MCF 10A (cell line): ENCODE results near the gene NLRC5. TPM values are rescaled to one million over a fixed set of nuclear protein-coding genes. Genes with fewer than 3 reads are reported as not detected.
A peak's percentile ranks its signal among the peaks of the same experiment; 100 is the strongest.

ENCODE experiments used
- BruUV-seq: library from RNA; stranded (reverse); fragments of 400-500 nt; replicated peaks from 2 replicates; lab custom pipeline; 2021; lab: Mats Ljungman, UMichigan
- CTCF ChIA-PET: fragments of 300-600 bp; sonication (Branson Sonifier 250); formaldehyde crosslinking; extraction: SDS; loops from one replicate; lab custom pipeline; 2021; ENCODE audit warnings: antibody characterized with exemption, inconsistent platforms; lab: Yijun Ruan, JAX
- POLR2A ChIA-PET: fragments of 300-600, 350-650 bp; sonication (Branson Sonifier 250); formaldehyde crosslinking; extraction: SDS; loops from one replicate; lab custom pipeline; 2020; ENCODE audit warnings: antibody characterized with exemption, inconsistent platforms; lab: Yijun Ruan, JAX
- DNase-seq: peaks from one replicate; pipeline ENCODE4 v3.0.0-alpha.2; 2018; ENCODE audit not compliant: unreplicated experiment
- H3K27ac Mint-ChIP-seq: one replicate; pipeline ENCODE4 v1.8.0; 2022; ENCODE audit warnings: mild to moderate bottlenecking, low read depth, mixed read lengths; ENCODE audit not compliant: unreplicated experiment
- H3K27me3 Mint-ChIP-seq: one replicate; pipeline ENCODE4 v1.8.0; 2022; ENCODE audit warnings: mixed read lengths; ENCODE audit not compliant: insufficient read depth, unreplicated experiment
- H3K36me3 Mint-ChIP-seq: one replicate; pipeline ENCODE4 v1.8.0; 2022; ENCODE audit warnings: mild to moderate bottlenecking, moderate library complexity, mixed read lengths; ENCODE audit not compliant: insufficient read depth, unreplicated experiment
- H3K4me1 Mint-ChIP-seq: one replicate; pipeline ENCODE4 v1.8.0; 2022; ENCODE audit warnings: mixed read lengths; ENCODE audit not compliant: insufficient read depth, unreplicated experiment
- H3K4me3 Mint-ChIP-seq: one replicate; pipeline ENCODE4 v1.8.0; 2022; ENCODE audit warnings: mild to moderate bottlenecking, moderate library complexity, mixed read lengths; ENCODE audit not compliant: unreplicated experiment
- H3K9me3 Mint-ChIP-seq: one replicate; pipeline ENCODE4 v1.8.0; 2022; ENCODE audit warnings: mixed read lengths; ENCODE audit not compliant: unreplicated experiment
- CTCF ChIP-seq: fragments of 200-600 bp; IDR thresholded peaks from one replicate; pipeline ENCODE4 v1.8.0; 2022; ENCODE audit warnings: antibody characterized with exemption, mild to moderate bottlenecking; ENCODE audit not compliant: unreplicated experiment
- intact Hi-C: fragments of 100-400 bp; cut with micrococcal nuclease; formaldehyde crosslinking; loops from 2 replicates; pipeline ENCODE4 v1.14.1; 2022
- total RNA-seq: library from RNA; stranded (reverse); gene quantifications from 2 replicates; pipeline ENCODE4 v1.2.3, GENCODE V29; 2022

The NLRC5 gene
- total RNA-seq, 1 experiment from 2014 or later, result 8.0 TPM

GRCh38 chr16:56983211-56983751 lies 6.1 kb upstream of the NLRC5 start:
- POLR2A ChIA-PET, result no interaction called here
- CTCF ChIA-PET, result interaction anchor here (0.5 to 1.3 kb wide), 2 partner anchors 14 to 119 kb away, joined by 3 to 4 read pairs; partner anchors contain the start of gene SLC12A3

GRCh38 chr16:56984639-56985038 lies 4.7 kb upstream of the NLRC5 start:
- H3K4me1 Mint-ChIP-seq, result peaks cover 24% of the 10 kb centered on the region
- H3K27ac Mint-ChIP-seq, result peak overlapping the region; percentile 7
- intact Hi-C loops, result no loop called here
- ChIA-PET POLR2A (interaction anchor here (1.2 to 4.0 kb wide), 3 partner anchors 15 to 52 kb away, joined by 3 to 23 read pairs (median 3); partner anchors contain the start of gene HERPUD1), CTCF (interaction anchor here (0.7 to 1.3 kb wide), 2 partner anchors 15 to 165 kb away, joined by 3 to 4 read pairs; no protein-coding TSS in a partner anchor)
- TF ChIP-seq CTCF, result no peak
- no peaks in the 10 kb centered on the region for H3K27me3 Mint-ChIP-seq
- BruUV-seq, result no TSS peak
- no peak overlapping the region for H3K4me3 Mint-ChIP-seq
- peaks cover 6% of the 10 kb centered on the region for H3K36me3 Mint-ChIP-seq
- DNase-seq, result no peak
- no peaks in the 10 kb centered on the region for H3K9me3 Mint-ChIP-seq

More at GRCh38 chr16:56983211-56983751, 6.1 kb upstream of the NLRC5 start:
- no peak for DNase-seq
- TF ChIP-seq CTCF, result no peak
- no peaks in the 10 kb centered on the region for H3K27me3 Mint-ChIP-seq
- H3K27ac Mint-ChIP-seq, result no peak overlapping the region
- peaks cover 6% of the 10 kb centered on the region for H3K36me3 Mint-ChIP-seq
- intact Hi-C loops, result no loop called here
- no TSS peak for BruUV-seq
- no peak overlapping the region for H3K4me3 Mint-ChIP-seq
- H3K9me3 Mint-ChIP-seq, result no peaks in the 10 kb centered on the region
- H3K4me1 Mint-ChIP-seq, result peaks cover 15% of the 10 kb centered on the region

GRCh38 chr16:56985288-56985961 lies 3.9 kb upstream of the NLRC5 start:
- BruUV-seq, result no TSS peak
- DNase-seq, result peak; percentile 90
- intact Hi-C loops, result no loop called here
- POLR2A ChIA-PET, result interaction anchor here (0.7 to 4.0 kb wide), 7 partner anchors 14 to 501 kb away, joined by 3 to 23 read pairs (median 3); partner anchors contain the start of genes HERPUD1 and MT2A
- no peak for TF ChIP-seq CTCF
- H3K27me3 Mint-ChIP-seq, result no peaks in the 10 kb centered on the region
- H3K27ac Mint-ChIP-seq, result peak overlapping the region; percentile 59
- CTCF ChIA-PET, result no interaction called here
- H3K36me3 Mint-ChIP-seq, result peaks cover 6% of the 10 kb centered on the region
- H3K9me3 Mint-ChIP-seq, result no peaks in the 10 kb centered on the region
- peaks cover 30% of the 10 kb centered on the region for H3K4me1 Mint-ChIP-seq
- H3K4me3 Mint-ChIP-seq, result no peak overlapping the region

GRCh38 chr16:56985962-56986360 lies 3.4 kb upstream of the NLRC5 start:
- no peak for TF ChIP-seq CTCF
- Mint-ChIP-seq H3K4me3 (no peak overlapping the region), H3K4me1 (peaks cover 30% of the 10 kb centered on the region), H3K27me3 (no peaks in the 10 kb centered on the region), H3K9me3 (no peaks in the 10 kb centered on the region), H3K27ac (peak overlapping the region; percentile 59), H3K36me3 (peaks cover 6% of the 10 kb centered on the region)
- CTCF ChIA-PET, result no interaction called here
- POLR2A ChIA-PET, result interaction anchor here (0.7 to 4.0 kb wide), 5 partner anchors 47 to 501 kb away, joined by 3 to 23 read pairs (median 3); partner anchors contain the start of genes HERPUD1 and MT2A
- intact Hi-C loops, result no loop called here
- no peak for DNase-seq
- no TSS peak for BruUV-seq
